ENCODE measurements around the gene TXLNA.
"Not testable (repeated sequence)": the region's sequence is repeated elsewhere in the genome, so short reads cannot be mapped to it uniquely, and the experiment has no call there.

The TXLNA gene

GRCh38 chr1:32179443-32180185, at the start of gene TXLNA:
Gene TXLNA (plus strand): TSS chr1:32179675. CDS start chr1:32180346, 671 bp downstream.
- peak; percentile 92 for DNase-seq

GRCh38 chr1:32133950-32134280, 45.6 kb upstream of the TXLNA start:
- not testable (repeated sequence) for DNase-seq

GRCh38 chr1:32137111-32137510, 42.4 kb upstream of the TXLNA start:
- no peak for DNase-seq

- DNase-seq, result no peak
Observed at GRCh38 chr1:32138965-32139364, 40.5 kb upstream of the TXLNA start.

GRCh38 chr1:32142446-32143301, 36.8 kb upstream of the TXLNA start:
- DNase-seq, result no peak

GRCh38 chr1:32143302-32143695, 36.2 kb upstream of the TXLNA start:
- DNase-seq, result not testable (repeated sequence)

- no peak for DNase-seq
Observed at GRCh38 chr1:32144033-32144432, 35.4 kb upstream of the TXLNA start.

GRCh38 chr1:32147799-32148198, 31.7 kb upstream of the TXLNA start:
- DNase-seq, result not testable (repeated sequence)

GRCh38 chr1:32150847-32151246, 28.6 kb upstream of the TXLNA start:
- no peak for DNase-seq

GRCh38 chr1:32151319-32151787, 28.1 kb upstream of the TXLNA start:
- no peak for DNase-seq

- DNase-seq, result no peak
Observed at GRCh38 chr1:32159189-32159588, 20.3 kb upstream of the TXLNA start.

- no peak for DNase-seq
Observed at GRCh38 chr1:32163405-32163804, 16.1 kb upstream of the TXLNA start.

- not testable (repeated sequence) for DNase-seq
Observed at GRCh38 chr1:32165633-32166032, 13.8 kb upstream of the TXLNA start.

GRCh38 chr1:32170991-32171390, 8.5 kb upstream of the TXLNA start:
- no peak for DNase-seq

GRCh38 chr1:32172621-32173245, 6.7 kb upstream of the TXLNA start:
- DNase-seq, result no peak

GRCh38 chr1:32178380-32179192, 889 bp upstream of the TXLNA start:
- DNase-seq, result no peak

- DNase-seq, result no peak
Observed at GRCh38 chr1:32179193-32179442, 357 bp upstream of the TXLNA start.

- peak; percentile 56 for DNase-seq
Observed at GRCh38 chr1:32180186-32181060, 948 bp downstream of the TXLNA start.

GRCh38 chr1:32181065-32181464, 1.6 kb downstream of the TXLNA start:
- no peak for DNase-seq

GRCh38 chr1:32181563-32181962, 2.1 kb downstream of the TXLNA start:
- no peak for DNase-seq

GRCh38 chr1:32182060-32182459, 2.6 kb downstream of the TXLNA start:
- DNase-seq, result no peak

GRCh38 chr1:32184650-32185049, 5.2 kb downstream of the TXLNA start:
- DNase-seq, result peak; percentile 42
